ENCODE results near the gene MRPS25. TPM values are rescaled to one million over a fixed set of nuclear protein-coding genes. Genes with fewer than 3 reads are reported as not detected.

Gene MRPS25
- total and polyA plus RNA-seq, 2 donors from 2014 or later: 57.2 to 89.2 TPM

DNA sequence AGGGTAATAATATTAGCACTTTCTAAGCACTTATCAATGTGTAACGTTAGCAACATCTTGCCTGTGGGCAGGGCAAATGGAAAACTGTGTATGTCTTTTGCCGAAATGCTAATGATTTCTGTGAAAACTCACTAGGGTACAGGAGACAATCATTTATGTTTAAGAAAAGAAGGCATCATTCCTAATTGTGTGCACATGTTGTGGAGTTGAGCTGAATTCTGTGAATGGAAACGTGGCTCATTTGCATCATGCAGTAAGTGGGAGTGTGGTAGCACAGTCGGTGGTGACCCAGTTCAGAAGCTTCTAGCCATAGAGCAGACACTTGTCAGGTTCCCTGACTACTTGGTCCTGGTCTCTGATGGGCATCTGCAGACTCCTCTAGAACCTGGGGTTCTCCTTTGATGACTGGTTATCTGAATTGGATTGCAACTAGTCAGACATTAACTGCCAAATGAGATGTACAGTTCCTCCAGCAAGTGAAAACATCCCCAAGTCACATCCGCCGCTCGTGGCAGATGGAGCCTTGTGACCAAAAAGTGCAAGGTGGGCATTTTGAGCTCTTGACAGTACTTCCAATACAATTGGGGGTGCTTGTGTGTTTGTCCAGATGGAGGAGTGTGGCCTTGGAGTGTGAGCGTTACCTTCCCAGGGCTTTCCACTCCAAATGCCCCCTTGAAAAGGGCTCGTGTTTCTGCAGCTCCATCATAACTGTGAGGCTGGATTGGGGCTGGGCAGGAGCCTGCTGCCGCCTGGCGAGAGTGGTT, 21.5 kb downstream of the MRPS25 start:
- Histone ChIP-seq H3K9ac (ENCODE audit: low read length in 3 of 3) (no peak overlapping the region), H3K36me3 (ENCODE audit: control insufficient read depth in 2 of 3, insufficient read depth in 3 of 3, low read length in 3 of 3) (peaks cover 6 to 61% (median 23%) of the 10 kb centered on the region in 3 donors), H3K4me3 (ENCODE audit: low read length in 3 of 3) (no peak overlapping the region), H3K9me3 (ENCODE audit: control insufficient read depth in 2 of 3, insufficient read depth in 1 of 3, low read length in 3 of 3) (no peaks in the 10 kb centered on the region), H3K27me3 (ENCODE audit: control insufficient read depth, insufficient read depth, low read length) (no peaks in the 10 kb centered on the region), H3K4me1 (ENCODE audit: control insufficient read depth in 2 of 3, insufficient read depth in 2 of 3, low read depth in 1 of 3, low read length in 3 of 3) (no peaks in the 10 kb centered on the region), H3K27ac (ENCODE audit: low read depth in 2 of 2, low read length in 2 of 2) (no peak overlapping the region)
- TF ChIP-seq, protein P1, sequence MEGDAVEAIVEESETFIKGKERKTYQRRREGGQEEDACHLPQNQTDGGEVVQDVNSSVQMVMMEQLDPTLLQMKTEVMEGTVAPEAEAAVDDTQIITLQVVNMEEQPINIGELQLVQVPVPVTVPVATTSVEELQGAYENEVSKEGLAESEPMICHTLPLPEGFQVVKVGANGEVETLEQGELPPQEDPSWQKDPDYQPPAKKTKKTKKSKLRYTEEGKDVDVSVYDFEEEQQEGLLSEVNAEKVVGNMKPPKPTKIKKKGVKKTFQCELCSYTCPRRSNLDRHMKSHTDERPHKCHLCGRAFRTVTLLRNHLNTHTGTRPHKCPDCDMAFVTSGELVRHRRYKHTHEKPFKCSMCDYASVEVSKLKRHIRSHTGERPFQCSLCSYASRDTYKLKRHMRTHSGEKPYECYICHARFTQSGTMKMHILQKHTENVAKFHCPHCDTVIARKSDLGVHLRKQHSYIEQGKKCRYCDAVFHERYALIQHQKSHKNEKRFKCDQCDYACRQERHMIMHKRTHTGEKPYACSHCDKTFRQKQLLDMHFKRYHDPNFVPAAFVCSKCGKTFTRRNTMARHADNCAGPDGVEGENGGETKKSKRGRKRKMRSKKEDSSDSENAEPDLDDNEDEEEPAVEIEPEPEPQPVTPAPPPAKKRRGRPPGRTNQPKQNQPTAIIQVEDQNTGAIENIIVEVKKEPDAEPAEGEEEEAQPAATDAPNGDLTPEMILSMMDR (IDR thresholded peaks at IDR 0.05; ENCODE audit: borderline replicate concordance, extremely low read depth, insufficient read depth): no peak
- intact Hi-C loops (cut with DNase I): no loop called here
- DNase-seq (no peak), FAIRE-seq (no peak)

DNA sequence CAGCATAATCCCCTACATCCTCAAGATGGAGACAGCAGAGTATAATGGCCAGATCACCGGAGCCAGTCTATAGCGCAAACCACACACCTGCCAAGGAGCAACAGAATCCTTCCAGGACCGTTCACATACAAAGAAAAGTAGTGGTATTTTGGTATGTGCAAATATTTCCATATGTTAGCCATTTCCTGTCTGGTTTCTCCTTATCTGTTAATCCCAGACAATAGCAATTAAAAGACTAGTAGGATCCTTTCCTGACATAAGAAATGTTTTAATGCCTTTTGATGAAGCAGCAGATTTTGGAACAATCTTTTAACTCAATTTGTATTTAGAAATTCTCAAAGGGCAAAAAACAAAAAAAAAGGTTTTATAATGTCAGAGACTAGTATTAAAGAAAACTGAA, 22.2 kb downstream of the MRPS25 start:
- intact Hi-C loops (cut with DNase I): no loop called here
- no peaks in the 10 kb centered on the region for H3K27me3 ChIP-seq (ENCODE audit: control insufficient read depth, insufficient read depth, low read length)
- DNase-seq (no peak), FAIRE-seq (no peak)
- no peaks in the 10 kb centered on the region for H3K9me3 ChIP-seq (ENCODE audit: control insufficient read depth in 2 of 3, insufficient read depth in 1 of 3, low read length in 3 of 3)
- no peak overlapping the region for H3K9ac ChIP-seq (ENCODE audit: low read length in 3 of 3)
- no peak overlapping the region for H3K27ac ChIP-seq (ENCODE audit: low read depth in 2 of 2, low read length in 2 of 2)
- H3K4me1 ChIP-seq (ENCODE audit: control insufficient read depth in 2 of 3, insufficient read depth in 2 of 3, low read depth in 1 of 3, low read length in 3 of 3): no peaks in the 10 kb centered on the region
- peaks cover 6 to 61% (median 24%) of the 10 kb centered on the region in 3 donors for H3K36me3 ChIP-seq (ENCODE audit: control insufficient read depth in 2 of 3, insufficient read depth in 3 of 3, low read length in 3 of 3)
- no peak overlapping the region for H3K4me3 ChIP-seq (ENCODE audit: low read length in 3 of 3)
- TF ChIP-seq, protein P1 (IDR thresholded peaks at IDR 0.05; ENCODE audit: borderline replicate concordance, extremely low read depth, insufficient read depth): no peak

DNA sequence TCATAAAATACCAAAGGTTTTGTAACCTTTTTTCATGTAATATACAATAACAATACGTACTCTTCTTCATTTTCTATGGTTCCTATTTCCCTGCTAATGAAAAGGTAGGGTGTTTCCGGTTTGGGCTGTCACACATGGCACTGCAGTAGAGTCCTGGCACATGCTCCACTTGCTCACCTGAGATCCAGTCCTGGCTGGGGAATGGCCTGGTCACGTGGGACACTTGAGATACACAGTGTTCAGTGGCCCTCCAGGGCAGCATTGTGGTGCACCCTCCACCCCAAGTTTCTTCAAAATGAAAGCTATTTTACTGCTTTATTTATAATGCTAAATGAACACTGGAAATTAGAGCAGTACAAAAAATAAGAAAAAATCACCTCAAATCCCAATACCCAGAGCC, 23.2 kb downstream of the MRPS25 start:
- Histone ChIP-seq H3K36me3 (ENCODE audit: control insufficient read depth in 2 of 3, insufficient read depth in 3 of 3, low read length in 3 of 3) (peaks cover 9 to 57% (median 31%) of the 10 kb centered on the region in 3 donors), H3K9ac (ENCODE audit: low read length in 3 of 3) (no peak overlapping the region), H3K4me3 (ENCODE audit: low read length in 3 of 3) (no peak overlapping the region), H3K9me3 (ENCODE audit: control insufficient read depth in 2 of 3, insufficient read depth in 1 of 3, low read length in 3 of 3) (no peaks in the 10 kb centered on the region), H3K27ac (ENCODE audit: low read depth in 2 of 2, low read length in 2 of 2) (no peak overlapping the region), H3K27me3 (ENCODE audit: control insufficient read depth, insufficient read depth, low read length) (no peaks in the 10 kb centered on the region), H3K4me1 (ENCODE audit: control insufficient read depth in 2 of 3, insufficient read depth in 2 of 3, low read depth in 1 of 3, low read length in 3 of 3) (no peaks in the 10 kb centered on the region)
- intact Hi-C loops (cut with DNase I): no loop called here
- FAIRE-seq (no peak), DNase-seq (no peak)
- TF ChIP-seq, protein P1 (IDR thresholded peaks at IDR 0.05; ENCODE audit: borderline replicate concordance, extremely low read depth, insufficient read depth): no peak

Measured in kidney (tissue), 14 donors.